ENCODE results near the gene GFOD1. TPM values are rescaled to one million over a fixed set of nuclear protein-coding genes. Genes with fewer than 3 reads are reported as not detected.

GFOD1 gene
- total and polyA plus RNA-seq, 8 donors, result 5.7 to 19.6 (median 8.2) TPM

- Histone ChIP-seq H3K4me1 (peaks cover 7 to 15% of the 10 kb centered on the region in 2 donors), H3K9me3 (no peaks in the 10 kb centered on the region), H3K4me3 (no peak overlapping the region), H3K36me3 (no peaks in the 10 kb centered on the region), H3K27ac (no peak overlapping the region), H3K27me3 (no peaks in the 10 kb centered on the region)
- no peak for TF ChIP-seq CTCF (IDR thresholded peaks at IDR 0.05)
- ATAC-seq (no peak), DNase-seq (no peak)
- intact Hi-C loops (cut with DNase I), result no loop called here
Measured at GRCh38 chr6:13384966-13385365, 102.4 kb downstream of the GFOD1 start.

- peaks cover 7 to 15% of the 10 kb centered on the region in 2 donors for H3K4me1 ChIP-seq
- no peaks in the 10 kb centered on the region for H3K9me3 ChIP-seq
- no peak overlapping the region for H3K4me3 ChIP-seq
- H3K27ac ChIP-seq, result no peak overlapping the region
- DNase-seq (no peak), ATAC-seq (no peak)
- intact Hi-C loops (cut with DNase I), result no loop called here
- no peak for TF ChIP-seq CTCF (IDR thresholded peaks at IDR 0.05)
- no peaks in the 10 kb centered on the region for H3K27me3 ChIP-seq
- H3K36me3 ChIP-seq, result no peaks in the 10 kb centered on the region
Measured at GRCh38 chr6:13384506-13384905, 102.9 kb downstream of the GFOD1 start.

DNA sequence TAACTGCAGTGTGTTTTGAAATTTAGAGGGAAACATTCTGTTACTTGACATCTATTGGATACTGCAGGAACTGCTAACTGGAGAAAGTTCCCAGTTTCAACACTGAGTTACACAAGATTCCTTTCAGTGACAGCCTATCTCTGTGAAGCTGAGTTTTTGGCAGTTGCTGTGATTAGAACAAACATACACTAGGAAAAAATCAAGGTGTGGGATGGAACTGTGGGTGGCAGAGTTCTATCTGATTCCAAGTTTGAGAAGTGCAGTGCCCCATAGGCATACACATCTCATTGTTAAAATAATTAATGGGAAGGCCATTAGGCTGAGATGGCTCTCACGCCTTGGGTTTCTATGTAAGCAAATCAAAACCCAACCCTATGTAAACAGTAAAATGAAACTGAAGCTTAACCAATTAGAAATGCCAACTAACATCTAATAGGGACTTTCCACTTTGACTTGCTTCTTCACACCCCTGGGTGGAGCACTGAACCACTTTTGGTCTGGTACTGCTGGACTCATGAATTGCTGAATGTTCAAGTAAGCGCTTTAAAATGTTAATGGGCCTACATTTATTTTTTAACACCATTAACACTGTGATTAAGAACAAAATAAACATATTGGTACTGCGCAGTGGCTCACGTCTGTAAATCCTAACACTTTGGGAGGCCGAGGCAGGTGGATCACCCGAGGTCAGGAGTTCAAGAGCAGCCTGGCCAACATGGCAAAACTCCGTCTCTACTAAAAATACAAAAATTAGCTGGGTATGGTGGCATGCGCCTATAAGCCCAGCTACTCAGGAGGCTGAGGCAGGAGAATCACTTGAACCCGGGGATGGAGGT, 103.9 kb downstream of the GFOD1 start:
- H3K27ac ChIP-seq, result peak overlapping the region; percentile 48 to 49
- no peak for TF ChIP-seq CTCF (IDR thresholded peaks at IDR 0.05)
- H3K9me3 ChIP-seq, result no peaks in the 10 kb centered on the region
- ATAC-seq (peak; percentile 94), DNase-seq (peak in 2 of 4 donors; percentile 51 to 62)
- H3K27me3 ChIP-seq, result no peaks in the 10 kb centered on the region
- H3K36me3 ChIP-seq, result no peaks in the 10 kb centered on the region
- intact Hi-C loops (cut with DNase I), result no loop called here
- peaks cover 7 to 15% of the 10 kb centered on the region in 2 donors for H3K4me1 ChIP-seq
- H3K4me3 ChIP-seq, result no peak overlapping the region

DNA sequence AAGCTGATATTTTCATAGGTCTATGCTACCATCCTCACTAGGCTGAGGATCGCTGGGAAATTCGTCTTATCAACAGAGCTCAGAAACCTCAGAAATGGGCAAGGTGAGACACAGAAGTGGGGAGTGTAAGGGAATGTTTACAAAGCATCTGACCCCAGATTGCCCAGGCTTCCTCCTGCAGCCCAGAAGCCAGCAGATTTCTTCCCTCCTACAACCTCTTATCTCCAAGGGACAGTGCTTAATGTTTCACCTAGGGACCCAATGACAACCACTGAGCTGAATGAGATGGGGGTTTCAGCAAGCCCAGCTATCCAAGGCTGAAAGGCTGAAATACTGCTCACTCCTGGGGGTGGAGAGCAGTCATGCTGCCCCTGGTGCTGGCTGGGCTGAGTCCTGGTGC, 106.6 kb downstream of the GFOD1 start:
- no peak overlapping the region for H3K4me3 ChIP-seq
- no peaks in the 10 kb centered on the region for H3K27me3 ChIP-seq
- H3K27ac ChIP-seq, result no peak overlapping the region
- intact Hi-C loops (cut with DNase I), result no loop called here
- H3K36me3 ChIP-seq, result no peaks in the 10 kb centered on the region
- TF ChIP-seq CTCF (IDR thresholded peaks at IDR 0.05), result no peak
- peaks cover 7 to 15% of the 10 kb centered on the region in 2 donors for H3K4me1 ChIP-seq
- ATAC-seq (no peak), DNase-seq (no peak)
- no peaks in the 10 kb centered on the region for H3K9me3 ChIP-seq

GRCh38 chr6:13378669-13379590, 108.5 kb downstream of the GFOD1 start:
- Histone ChIP-seq H3K9me3 (no peaks in the 10 kb centered on the region), H3K27ac (no peak overlapping the region), H3K36me3 (no peaks in the 10 kb centered on the region), H3K4me1 (peaks cover 7 to 14% of the 10 kb centered on the region in 2 donors), H3K4me3 (no peak overlapping the region), H3K27me3 (no peaks in the 10 kb centered on the region)
- no peak for TF ChIP-seq CTCF (IDR thresholded peaks at IDR 0.05)
- ATAC-seq (no peak), DNase-seq (no peak)
- intact Hi-C loops (cut with DNase I), result no loop called here
